Stimulated activated CD4-positive, alpha-beta T cell treated with anti-CD3 and anti-CD28 coated beads, Interleukin-4, amount 100 ng/mL, for 48 hours (primary cell): ENCODE data around the gene JMJD8.

Source experiments
- DNase-seq, 2 donors: peaks; one replicate each; pipeline ENCODE4 v3.0.0-alpha.2; 2020; ENCODE audit warnings: low read depth in 2 of 2

Gene JMJD8

DNA sequence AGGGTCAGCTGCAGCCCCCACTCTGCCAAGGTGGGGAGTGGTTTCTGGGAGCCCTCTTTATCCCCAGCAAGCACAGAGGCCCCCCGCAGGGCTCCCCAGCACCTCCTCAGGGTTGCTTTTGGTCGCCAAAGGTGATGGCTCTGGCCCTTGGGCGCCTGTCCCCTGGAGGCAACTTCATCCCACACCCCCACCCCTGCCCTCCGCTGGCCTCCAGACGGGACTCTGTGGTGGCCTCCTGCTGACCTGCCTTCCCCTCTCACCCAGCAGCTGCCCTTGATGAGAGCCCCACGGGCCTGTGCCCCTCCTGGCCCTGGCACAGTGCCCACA, 24.0 kb downstream of the JMJD8 start:
- no peak for DNase-seq

DNA sequence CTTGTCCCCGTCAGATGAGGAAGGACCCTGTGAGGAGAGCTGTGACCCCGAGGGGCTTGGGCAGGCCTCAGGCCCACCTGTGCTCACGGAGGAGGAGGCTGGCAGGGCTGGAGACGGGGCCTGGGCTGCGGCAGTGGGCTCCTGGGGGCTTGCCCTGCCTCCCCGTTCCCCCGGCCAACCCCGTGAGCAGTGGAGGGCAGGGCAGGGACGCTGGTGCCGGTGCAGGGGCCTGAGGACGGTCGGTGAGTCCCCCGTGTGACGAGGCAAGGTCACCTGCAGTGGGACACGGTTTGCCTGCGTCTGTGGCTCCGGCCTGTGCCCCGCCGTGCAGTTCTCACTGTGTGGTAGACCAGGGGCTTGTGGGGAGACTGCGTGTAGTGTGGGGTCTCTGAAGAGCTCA, 24.5 kb downstream of the JMJD8 start:
- DNase-seq, result no peak

DNA sequence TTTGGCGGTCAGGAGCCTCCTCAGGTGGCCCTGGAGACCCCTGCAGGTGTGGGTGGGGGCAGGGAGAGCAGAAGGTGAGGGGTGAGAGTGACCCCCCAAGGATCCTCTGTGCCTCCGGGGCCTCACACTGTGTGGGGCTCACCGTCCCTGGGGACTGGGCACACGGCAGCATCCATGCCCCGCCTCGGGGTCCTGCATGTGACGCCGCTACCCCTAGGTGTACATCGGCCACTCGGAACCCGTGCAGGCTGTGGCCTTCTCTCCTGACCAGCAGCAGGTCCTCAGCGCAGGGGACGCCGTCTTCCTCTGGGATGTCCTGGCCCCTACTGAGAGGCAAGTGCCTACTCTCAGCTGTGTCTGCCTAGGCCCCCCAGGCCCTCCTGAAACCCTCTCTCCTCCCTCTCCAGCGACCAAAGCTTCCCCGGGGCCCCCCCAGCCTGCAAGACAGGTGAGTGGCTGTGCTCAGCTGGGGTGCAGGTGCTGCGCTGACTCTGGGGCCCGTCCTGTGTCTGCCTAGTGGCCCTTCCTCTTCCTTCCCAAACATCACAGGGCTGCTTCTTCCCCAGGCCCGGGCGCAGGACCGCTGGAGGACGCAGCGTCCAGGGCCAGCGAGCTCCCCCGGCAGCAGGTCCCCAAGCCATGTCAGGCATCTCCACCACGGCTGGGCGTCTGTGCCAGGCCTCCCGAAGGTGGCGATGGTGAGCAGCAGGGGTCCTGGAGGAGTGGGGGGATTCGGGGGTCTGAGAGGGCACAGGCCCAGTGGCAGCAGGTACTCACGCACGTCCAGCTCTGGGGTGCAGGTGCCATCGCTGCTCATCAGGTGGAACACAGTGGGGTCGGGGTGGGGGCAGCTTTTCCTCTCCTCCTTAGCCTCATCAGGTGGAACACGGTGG, 25.2 kb downstream of the JMJD8 start:
- DNase-seq, result no peak

DNA sequence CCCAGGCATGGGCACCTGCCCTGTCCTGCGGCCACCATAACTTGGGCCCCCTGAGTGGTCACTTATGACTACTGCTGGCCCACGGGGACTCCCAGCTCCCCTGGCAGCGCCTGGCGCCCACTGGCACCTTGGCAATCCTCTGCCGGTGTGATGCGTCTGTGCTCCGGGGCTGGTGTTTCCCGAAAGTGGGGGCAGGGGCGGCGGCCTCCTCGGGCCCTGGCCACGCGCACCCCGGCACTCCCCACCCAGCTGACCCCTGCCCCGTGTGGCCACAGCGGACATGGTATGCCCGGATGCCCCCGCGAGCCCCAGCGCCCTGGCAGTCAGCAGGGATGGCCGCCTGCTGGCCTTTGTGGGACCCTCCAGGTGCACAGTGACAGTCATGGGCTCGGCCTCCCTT, 26.6 kb downstream of the JMJD8 start:
- DNase-seq, result no peak

DNA sequence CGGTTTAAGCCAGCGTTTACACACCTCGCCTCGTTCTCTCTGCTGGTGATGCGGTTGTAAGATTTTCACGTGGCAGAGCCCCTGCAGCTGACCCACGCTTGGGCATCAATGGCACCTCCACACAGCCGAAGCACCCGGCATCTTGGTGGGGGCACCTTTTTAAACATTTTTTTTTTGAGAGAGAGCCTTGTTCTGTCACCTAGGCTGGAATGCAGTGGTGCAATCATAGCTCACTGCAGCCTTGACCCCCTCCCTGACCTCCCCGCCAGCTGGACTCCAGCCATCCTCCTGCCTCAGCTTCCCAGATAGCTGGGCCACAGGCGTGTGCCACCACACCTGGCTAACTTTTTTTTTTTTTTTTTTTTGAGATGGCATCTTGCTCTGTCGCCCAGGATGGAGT, 30.1 kb downstream of the JMJD8 start:
- DNase-seq, result no peak

DNA sequence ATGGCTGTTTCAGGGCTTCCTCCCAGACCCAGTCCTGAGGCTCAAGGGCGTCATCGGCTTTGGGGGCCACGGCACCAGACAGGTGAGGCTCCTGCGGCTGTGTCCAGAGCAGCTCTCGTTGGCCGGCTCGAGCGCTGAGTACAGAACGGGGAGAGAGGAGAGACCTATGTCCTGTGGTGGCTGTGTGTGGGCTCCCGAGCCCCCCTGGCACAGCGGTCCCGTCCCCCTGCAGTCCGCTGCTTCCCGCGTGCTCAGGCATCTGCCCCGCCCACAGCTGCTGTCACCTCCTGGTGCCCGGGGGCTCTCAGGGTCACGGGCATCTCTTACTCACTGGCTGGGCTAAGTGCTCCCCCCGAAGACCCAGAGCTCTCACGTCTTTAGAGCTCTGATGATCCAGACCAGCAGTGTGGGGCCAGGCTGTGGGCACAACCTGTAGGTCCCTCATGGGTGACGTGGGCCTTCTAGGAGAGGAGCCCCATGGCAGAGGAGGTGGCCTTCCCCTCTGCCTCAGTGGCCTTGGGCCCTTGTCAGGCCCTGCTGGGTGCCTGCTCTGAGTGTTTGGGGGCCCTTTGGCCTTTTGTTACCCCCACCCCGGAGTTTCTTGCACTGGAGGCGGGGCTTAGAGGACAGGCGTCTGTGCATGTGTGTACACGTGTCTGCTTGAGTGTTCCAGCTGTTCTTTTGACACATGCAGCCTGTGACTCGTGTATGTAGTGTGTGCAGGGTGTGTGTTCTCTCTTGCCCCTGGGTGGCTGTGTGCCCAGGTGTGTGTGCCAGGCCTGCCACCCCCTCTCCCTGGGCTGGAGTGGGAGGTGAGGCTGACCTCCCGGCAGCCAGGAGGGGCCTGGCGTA, 31.5 kb downstream of the JMJD8 start:
- DNase-seq, result no peak

DNA sequence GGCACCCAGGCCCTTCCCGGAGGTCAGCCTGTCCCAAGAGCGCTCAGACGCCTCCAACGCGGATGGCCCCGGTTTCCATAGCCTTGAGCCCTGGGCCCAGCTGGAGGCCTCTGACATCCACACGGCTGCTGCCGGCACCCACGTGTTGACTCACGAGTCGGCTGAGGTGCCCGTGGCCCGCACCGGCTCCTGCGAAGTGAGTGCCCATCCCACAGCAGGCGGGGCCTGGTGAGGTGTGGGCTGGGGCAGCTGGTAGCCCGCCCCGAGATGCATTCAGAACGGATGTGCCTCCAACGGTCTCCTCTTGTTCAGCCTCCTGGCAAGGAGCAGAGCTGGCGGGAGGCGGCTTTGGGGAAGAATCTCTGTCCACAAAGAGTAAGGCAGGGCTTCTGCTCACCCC, 32.3 kb downstream of the JMJD8 start:
- no peak for DNase-seq

DNA sequence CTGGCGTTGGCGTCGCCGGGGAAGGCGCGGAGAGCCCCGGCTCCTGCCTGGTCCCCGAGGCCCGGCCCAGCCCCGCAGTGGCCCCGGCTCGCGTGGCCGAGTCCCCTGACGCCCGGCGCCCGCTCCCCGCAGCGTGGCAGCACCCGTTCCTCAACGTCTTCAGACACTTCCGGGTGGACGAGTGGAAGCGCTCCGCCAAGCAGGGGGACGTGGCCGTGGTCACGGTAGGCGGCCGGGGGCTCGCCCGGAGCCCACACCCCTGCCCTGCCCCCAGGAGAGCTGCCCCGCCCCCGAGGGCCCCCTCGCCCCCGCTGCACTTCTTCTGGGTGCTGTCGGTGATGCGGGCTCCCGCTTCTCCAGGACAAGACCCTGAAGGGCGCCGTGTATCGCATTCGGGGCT, 34.5 kb downstream of the JMJD8 start:
- no peak for DNase-seq

DNA sequence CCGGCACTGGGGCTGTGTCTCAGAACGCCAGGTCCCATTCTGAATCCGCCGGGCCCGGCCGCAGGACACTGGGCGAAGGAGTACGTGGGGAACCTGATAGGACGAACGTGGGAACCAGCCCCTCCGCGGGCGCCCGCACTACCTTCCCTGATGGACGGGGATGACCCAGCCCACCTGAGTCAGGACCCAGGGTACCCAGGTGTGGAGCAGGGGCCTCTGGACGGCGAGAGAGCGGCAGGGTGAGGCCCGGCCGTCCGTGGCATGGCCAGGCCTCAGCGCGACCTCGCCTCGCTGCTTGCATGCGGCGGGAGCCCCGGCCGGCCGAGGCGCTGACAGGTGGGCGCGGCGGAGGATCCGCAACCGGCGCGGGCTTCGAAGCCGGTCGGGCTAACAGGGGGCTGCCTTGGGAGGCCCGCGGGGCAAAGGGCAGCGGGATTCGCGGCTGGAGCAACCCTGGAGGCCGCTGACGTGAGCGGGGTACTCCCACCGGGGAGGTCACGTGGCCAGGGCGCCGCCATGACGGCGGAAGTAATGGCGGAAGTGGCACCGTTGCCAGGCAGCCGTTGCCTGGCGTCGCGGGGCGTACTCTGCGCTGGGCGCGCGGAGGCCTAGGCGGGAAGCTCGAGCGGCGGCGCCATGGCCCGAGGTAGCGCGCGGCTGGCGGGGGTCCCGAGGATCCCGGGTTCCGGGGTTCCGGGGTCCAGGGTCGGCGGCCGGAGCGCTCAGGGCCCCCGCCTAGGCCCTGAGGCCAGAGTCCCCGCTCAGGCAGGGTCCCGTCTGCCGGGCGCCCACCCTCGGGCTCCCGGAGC, 35.1 kb downstream of the JMJD8 start, which contains the start of gene WDR90:
Gene WDR90, plus strand, starts transcription at position 585 of the 809 bp plus-strand sequence. Its CDS starts 52 bp downstream, at position 637.
- peak; percentile 89 to 94 for DNase-seq

DNA sequence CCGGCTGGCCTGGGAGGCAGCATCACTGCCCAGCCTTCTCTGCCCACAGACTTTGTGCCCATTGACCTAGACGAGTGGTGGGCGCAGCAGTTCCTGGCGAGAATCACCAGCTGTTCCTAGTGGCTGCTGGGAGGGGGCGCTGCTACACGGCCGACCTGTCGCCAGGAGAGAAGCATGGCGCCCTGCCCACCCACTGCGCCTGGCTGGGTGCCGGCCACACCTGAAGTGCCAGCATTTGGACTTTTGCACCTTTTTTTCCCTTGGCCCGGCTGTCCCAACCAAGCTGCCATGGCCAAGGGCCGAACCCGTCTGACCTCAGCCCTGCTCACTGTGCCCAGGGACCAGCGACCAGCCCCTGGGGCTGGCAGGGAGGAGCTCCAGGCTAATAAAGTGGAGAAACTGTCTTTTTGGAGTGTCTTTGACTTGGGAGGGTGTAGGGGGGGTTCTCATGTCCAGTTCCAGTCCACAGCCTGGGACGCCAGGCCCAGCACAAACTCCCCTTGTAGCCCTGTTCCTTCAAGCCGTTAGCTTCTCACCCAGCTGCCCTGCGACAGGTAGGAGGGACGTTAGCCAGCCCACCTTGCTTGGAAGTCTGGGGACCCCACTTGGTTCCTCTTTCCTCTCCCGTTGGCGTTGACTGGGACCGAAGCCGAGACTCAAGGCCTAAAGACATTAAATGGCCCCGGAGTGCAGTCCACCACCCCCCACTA, 35.9 kb downstream of the JMJD8 start:
- DNase-seq, result peak; percentile 54 to 57

DNA sequence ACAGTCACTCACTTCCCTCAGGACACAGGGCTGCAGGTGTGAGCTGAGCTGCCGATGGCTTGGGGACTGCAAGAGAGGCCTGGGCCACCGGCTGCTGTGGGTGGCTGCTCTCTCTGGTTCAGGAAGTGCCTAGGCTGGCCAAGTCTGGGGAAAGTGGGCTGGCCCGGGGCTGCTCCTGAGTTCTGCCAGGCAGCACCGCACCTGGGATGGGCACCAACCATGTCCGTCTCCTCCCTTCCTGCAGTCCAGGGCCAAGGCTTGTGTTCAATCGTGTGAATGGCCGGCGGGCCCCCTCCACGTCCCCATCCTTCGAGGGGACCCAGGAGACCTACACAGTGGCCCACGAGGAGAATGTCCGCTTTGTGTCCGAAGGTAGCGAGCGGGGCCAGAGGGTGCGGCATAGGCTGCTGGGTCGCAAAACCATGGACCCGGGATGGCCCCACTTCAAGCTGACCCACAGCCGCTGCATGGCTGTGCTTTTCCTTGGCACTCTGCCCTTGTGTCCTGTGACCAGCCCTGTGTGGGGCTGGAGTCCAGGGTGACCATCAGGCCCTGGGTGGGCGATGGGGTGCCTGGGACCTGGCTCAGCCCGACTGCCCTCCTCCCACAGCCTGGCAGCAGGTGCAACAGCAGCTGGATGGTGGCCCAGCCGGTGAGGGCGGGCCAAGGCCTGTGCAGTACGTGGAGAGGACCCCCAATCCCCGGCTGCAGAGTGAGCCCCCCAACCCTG, 36.8 kb downstream of the JMJD8 start:
- no peak for DNase-seq

DNA sequence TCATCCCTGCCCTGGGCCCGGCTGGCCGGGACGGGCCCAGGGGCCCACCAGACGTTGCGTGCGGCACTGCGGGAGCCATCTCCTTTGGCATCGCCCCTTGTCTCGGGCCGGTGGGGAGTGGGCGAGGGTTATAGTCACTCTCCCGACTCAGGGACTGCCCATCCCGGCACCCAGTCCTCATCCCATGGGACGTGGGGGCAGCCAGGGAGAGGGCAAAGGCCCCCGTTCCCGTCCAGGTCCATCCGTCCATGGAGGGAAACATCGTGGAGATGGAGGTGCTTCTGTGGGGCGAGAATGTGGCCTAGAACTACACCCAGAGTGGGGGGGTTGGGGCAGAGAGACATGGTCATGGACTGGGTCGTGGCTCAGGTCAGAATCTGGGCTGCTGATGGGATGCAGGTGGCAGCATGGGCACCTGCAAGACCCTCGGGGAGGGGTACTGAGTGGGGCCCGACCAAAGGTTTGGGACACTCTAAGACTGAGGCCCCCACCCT, 37.4 kb downstream of the JMJD8 start:
- DNase-seq, result no peak

DNA sequence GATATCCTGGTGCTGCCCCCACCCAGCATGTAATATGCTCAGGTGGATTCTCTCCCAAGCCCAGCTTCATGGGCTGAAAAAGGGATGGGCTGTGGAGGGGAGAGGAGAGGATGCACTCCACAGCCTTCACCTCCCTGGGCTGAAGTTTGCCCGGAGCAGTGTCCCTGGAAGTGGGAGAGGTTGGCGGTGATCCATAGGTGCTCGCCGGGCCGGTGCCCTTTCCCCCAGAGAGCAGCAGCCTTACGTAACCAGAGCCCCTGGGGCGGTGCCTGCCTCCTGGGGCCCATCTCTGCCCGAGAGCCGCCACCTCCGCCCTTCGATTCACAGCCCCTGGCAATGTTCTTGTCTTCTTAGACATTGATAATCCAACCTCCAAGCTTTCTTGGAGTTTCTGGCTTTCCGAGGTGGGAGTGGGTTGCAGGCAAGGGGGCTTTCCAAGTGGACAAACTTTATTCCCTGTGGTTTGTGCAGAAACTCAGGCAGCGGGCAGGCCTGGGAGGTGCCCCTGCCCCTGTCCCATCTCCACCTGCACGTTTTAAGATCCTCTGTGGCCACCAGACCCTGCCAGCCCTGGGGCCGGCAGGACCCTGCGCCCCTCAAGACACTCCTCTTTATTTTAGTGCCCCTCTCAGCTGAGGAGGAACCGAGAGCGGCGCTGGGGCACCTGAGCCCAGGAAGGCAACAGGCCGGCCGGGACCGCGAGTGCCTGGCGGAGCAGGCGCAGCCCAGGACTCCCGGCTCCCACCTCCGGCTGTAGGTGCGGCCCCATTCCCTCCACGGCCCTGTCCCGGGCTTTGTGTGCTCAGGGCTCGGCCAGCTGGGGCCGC, 38.1 kb downstream of the JMJD8 start:
- no peak for DNase-seq

DNA sequence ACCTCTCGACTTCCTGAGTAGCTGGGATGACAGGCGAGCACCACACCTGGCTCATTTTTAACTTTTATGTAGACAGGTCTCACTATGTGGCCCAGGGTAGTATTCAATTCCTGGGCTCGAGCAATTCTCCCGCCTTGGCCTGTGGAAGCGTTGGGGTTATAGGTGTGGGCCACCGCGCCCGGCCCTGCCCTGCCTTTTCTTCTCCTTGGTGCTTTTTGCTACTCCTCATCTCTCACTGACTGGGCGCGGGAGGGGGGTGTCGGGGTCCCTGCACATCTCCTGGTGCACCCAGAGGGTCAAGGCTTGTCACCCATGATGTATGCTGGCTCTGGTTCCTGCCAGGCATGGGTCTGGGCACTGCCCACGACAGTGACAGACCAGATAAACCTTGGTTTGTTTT, 39.6 kb downstream of the JMJD8 start:
- no peak for DNase-seq

DNA sequence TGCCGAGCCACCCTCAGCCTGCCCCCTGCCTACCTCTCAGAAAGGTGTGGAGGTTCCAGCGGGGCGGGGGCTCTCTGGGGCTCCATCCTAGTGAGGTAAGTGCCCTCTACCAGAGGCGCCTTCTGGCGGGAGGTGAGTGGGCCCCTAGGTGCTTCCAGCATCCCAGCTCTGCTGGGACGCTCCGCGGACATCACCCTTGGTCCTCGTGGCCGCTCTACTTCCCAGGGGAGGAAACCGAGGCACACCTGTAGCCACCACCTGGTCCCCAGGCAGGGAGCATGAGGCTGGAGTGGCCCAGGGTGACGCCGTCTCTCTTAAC, 41.1 kb downstream of the JMJD8 start:
- DNase-seq, result no peak

DNA sequence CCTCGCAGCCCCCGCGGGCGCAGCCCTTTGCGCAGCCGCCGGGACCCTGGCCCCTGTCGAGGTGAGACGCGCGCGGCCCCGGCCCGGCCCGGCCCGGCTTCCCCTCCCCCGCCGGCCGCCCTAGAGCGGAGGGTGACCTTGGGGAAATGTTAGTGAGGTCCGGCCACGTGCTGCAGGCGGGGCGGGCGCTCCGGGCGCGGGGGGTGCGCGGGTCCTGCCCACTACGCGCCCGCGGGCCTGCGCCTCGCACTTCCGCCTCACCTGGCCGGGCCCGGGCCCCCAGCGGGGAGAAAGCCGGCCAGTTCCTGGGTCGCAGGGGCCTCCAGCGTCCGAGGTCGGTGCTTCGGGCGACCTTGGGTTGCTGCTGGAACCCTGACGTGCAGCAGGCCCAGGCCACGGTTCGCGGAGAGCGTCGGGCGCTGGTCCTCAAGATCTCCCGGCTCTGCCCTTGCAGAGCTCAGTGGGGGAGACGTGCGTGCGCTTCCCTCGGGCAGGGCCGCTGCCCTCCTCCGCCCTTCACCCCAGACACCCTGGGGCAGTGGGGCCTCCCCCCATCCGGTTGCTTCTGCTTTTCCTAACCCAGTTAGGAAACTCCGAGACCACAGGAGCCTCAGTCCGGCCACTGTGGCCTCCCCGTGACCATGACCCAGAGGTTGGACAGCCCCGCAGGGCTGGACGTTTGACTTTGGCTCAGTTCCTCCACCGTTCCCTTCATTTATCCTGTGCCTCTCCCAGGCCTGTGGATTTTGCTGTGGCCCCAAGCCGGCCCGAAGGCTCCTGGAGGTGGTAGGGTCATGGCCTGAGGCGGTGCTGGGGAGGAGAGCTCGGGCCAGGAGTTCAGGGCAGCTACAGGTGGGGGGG, 41.7 kb downstream of the JMJD8 start:
- no peak for DNase-seq

DNA sequence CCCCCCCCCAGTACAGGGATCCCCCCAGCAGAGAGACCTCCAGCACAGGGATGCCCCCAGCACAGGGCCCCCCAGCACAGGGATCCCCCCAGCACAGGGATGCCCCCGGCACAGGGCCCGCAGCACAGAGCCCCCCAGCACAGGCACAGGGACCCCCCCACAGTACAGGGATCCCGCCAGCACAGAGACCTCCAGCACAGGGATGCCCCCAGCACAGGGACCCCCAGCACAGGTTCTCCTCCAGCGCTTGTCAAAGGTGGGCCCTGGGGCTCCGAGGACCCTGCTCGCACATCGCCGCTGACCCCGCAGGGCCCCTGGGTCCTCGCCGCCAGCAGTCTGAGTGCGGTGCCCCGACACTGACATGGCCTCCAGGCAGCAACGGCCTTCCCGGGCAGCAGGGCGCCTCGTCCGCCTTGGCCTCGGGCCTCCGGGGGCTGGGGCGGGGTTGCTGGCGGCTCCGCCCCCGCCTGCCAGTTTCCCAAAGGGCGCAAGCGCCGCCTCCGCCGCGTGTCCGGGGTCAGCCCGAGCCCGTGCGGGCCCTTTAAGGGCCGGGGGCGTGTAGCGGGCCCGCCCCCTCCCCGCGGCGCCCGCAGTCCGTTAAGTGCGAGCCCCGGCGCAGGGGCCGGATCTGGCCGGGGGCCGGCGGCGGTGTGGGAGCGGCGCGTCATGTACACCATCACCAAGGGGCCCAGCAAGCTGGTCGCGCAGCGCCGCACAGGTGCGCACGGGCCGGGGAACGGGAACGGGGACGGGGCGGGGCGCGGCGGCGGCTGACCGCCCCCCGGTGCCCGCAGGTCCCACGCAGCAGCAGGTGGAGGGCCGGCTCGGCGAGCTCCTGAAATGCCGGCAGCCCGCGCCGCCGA, 42.6 kb downstream of the JMJD8 start, which contains the start of gene MCRIP2:
Gene MCRIP2, plus strand, starts transcription at position 503 of the 863 bp plus-strand sequence. Its CDS starts 164 bp downstream, at position 667.
- peak; percentile 66 to 78 for DNase-seq

DNA sequence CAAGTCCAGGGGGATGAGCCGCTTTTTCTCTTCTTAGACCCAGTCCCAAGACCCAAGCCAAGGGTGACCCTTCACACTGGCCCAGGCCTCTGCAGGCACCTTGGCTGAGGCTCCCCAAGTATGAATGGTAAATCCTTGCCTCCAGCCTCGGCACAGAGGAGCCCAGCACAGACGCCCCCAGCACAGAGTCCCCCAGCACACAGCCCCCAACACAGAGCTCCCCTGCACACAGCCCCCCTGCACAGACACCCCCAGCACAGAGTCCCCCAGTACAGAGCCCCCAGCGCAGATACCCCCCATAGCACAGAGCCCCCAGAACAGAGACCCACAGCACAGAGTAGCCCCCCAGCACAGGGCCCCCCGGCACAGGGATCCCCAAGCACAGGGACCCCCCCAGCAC, 43.5 kb downstream of the JMJD8 start:
- DNase-seq, result no peak
